Activated CD4-positive, CD25-positive, alpha-beta regulatory T cell treated with anti-CD3 and anti-CD28 coated beads, Interleukin-2, amount 50 U/mL, for 24 hours (primary cell): Measurements from ENCODE around the gene PDLIM1.
"Not testable (repeated sequence)": the region's sequence is repeated elsewhere in the genome, so short reads cannot be mapped to it uniquely, and the experiment has no call there.

Source experiments
- ATAC-seq, 2 donors: fragments of 150-1000 bp; cut with Tn5 transposase; one replicate each; pipeline ENCODE4 v1.10.0; 2021; ENCODE audit warnings: mild to moderate bottlenecking in 1 of 2, moderate library complexity in 1 of 2

PDLIM1 gene

DNA sequence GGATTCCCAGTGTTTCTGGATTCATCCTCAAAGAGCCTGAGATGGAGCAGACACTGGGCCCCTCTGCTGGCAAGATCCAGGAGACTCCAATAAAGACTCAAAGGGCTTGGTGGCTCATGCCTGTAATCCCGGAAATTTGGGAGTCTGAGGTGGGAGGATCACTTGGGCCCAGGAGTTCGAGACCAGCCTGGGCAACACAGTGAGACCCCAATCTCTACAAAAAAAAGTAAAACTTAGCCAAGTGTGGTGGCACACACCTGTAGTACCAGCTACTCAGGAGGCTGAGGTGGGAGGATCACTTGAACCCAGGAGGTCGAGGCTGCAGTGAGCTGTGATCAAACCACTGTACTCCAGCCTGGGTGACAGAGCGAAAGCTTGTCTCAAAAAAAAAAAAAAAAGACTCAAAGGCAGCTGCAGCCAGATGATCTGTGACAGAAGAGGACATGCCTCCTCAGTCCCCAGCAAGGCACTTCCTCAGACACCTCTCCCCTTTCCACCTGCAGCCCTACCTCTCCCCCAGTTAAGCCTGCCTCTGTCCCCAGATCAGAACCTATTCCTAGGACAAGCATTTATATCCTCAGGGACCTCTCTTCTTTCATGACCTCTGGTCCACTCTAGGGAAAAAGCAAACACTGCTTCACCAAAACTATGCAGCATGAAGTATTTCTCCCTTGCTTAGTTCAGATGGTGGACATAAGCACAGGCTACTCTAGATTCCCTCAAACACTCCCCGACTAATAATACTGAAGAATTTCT, 27.9 kb downstream of the PDLIM1 start:
- ATAC-seq, result no peak

DNA sequence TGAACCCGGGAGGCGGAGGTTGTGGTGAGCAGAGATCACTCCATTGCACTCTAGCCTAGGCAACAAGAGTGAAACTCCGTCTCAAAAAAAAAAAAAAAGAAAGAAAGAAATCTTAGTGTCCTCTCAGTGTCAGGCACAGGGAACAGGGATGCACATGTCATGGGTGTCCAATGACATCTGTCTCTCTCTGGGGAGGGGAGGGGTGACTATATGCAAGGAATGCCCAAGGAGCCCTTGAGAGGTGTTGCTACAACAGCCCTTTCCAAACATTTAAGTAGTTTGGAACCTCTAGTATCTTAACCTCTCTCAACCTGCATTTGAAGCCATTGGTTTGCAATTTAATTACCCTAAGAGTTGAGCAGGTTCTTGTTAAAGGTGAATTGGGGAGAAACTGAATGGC, 28.9 kb downstream of the PDLIM1 start:
- no peak for ATAC-seq

DNA sequence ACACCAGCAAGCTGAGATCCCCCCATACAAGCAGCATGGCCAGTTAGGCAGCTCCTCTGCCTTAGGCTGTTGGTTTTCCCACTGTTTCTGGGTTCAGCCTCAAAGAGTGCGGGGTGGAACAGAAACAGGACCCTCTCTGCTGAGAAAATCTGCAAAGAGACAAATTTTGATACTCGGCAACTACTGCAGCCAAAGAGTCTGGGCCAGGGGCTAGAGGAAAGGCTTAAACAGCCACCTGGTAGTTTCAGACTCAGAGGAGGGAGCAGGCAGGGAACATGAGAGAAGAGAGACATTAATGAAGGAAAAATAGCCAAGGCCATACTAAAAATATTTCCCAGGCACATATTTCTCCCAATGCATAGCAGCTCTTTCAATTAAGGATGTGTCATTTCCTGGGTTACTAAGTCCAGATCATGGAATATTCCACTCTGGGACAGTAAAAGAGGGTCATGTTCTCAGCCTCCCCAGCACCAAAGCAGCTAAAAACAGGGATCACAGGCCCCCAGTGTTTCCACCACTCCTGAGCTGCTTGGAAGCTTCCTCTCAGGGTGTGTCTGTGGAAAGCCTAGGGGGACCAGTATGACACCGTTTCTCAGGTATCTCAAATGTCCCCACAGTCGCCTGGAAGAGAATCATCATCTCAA, 29.8 kb downstream of the PDLIM1 start:
- ATAC-seq, result no peak

DNA sequence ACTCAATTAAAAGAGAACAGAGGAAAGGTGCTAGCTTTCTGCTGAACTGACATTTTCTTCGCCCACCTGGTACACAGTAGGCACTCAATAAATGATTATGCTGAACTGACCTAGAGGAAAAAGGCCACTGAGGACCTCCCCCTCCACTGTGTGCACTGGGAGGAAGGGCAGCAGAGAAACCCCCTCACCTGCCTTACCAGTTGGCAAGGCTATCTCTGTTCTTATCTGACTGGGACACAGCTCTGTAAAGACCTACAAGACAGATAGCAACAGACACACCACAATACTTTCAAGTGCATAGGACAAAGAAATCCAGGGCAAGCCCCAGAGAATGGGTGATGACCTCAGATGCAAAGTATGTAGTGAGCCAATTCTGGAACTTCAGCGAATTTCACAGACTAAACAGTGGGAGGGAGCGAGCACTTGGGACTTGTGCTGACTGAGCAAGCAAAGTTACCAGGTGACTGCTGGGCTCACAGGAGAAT, 30.4 kb downstream of the PDLIM1 start:
- ATAC-seq, result no peak

DNA sequence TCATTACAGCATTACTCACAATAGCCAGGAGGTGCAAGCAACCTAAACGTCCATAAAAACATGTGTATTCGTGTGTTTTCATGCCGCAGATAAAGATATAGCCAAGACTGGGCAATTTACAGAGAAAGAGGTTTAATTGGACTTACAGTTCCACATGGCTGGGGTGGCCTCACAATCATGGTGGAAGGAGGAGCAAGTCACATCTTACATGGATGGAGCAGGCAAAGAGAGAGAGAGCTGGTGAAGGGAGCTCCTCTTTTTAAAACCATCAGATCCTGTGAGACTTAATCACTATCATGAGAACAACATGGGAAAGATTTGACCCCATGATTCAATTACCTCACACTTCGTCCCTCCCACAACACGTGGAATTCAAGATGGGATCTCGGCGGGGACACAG, 33.0 kb downstream of the PDLIM1 start:
- ATAC-seq, result no peak

DNA sequence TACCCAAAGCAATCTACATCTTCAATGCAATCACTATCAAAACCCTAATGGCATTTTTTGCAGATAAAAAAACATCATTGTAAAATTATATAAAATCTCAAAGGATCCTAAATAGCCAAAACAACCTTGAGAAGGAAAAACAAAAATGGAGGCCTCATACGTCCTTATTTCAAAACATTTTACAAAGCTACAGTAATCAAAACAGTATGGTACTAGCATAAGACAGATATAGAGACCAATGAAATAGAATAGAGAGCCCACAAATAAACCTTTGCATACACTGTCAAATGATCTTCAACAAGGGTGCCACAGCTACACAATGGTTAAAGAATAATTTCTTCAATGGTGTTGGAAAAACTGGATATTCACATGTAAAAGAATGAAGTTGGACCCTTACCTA, 34.5 kb downstream of the PDLIM1 start:
- ATAC-seq, result no peak

DNA sequence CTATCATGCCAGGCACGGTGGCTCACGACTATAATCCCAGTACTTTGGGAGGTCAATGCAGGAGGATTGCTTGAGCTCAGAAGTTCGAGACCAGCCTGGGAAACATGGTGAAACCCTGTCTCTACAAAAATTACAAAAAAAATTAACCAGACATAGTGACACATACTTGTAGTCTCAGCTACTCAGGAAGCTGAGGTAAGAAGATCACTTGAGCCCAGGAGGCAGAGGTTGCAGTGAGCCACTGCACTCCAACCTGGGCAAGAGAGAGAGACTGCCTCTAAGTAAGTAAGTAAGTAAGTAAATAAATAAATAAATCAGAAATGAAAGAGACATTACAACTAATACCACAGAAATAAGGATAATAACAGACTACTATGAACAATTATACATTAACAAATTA, 36.2 kb downstream of the PDLIM1 start:
- ATAC-seq, result no peak

DNA sequence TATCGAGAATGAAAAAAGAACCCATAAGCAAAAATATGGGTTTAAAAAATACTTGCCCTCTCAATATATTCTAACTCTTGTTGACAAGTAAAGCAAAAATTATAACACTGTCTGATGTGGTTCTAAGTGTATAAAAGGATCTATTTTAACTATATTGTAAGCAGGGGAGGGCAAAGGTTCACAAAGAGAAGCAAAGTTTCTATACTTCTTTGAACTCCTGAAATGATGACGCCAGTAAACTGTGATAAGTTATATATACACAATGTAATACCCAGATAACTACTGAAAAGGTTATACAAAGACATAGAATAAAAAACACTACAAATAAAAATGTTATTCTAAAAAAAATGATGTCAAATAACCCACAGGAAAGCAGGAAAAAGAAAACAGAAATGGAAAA, 37.1 kb downstream of the PDLIM1 start:
- no peak for ATAC-seq

DNA sequence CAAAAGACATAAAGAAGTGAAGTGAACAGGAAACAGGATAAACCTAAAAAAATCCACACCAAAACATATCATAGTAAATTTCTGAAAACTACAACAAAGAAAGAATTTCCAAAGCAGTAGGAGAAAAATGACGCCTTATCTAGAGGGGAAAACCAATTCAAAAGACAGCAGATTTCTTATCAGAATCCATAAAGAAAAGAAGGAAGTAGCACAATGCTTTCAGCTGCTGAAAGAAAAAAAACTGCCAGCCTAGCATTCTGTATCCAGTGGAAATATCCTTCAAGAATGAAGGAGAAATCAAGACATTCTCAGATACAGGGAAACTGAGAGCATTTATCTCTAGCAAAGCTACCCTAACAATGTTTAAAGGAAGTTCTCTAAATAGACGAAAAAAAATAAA, 37.8 kb downstream of the PDLIM1 start:
- ATAC-seq, result no peak

DNA sequence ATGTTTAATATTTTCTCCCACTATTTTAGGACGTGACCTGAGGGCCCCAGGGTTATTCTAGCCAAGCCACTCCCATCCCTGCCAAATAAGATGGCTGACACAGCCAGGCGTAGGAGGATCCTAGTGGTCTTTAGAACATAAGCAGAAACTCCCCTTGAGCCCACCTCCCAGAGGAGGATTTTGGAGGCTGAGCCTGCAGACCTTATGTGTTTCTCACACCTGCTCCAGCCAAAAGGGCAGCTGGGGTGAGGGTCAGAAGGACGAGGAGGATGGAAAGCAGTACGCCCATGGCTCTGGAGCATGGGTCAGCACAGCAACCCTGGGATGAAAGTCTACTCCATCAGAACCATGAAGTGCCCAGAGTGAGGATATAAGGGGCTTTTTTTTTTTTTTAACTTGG, 39.9 kb downstream of the PDLIM1 start:
- ATAC-seq, result no peak

DNA sequence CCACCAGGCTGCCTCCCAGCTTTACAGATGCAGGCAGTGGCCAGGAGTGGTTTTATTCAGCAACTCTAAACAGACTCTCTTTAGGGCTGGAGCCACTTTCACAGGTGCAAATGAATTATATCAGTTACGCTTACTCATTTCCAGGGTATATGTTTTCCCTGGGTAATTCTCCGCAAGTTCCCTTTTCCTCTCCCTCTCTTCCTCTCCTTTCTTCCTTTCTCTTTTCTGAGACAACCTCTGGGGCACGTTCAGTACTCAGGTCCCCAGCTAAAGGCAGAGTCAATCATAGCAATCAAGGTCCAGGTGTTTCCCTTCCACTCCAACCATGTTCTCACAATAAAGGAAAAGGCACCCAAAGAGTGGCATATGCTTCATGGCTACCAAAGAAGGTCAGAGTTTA, 41.3 kb downstream of the PDLIM1 start:
- ATAC-seq, result no peak

DNA sequence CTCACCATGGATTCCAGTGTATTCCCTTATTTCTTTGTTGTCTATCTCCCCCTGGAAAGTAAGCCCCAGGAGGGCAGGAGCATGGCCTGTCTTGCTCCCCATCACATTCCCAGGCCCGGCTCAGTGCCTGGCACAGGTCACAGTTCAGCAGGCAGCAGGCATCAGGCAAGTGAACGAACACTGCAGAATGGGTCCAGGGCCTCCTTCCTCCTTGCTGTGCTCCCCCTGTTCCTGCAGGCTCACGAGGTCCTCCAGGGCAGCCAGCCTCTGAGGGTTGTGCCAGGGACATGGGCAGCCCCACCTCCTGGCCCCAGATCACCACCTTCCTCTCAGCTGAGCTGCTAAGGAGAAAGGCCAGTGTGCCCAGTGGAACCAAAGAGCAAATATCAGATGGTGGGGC, 41.8 kb downstream of the PDLIM1 start:
- ATAC-seq, result no peak

DNA sequence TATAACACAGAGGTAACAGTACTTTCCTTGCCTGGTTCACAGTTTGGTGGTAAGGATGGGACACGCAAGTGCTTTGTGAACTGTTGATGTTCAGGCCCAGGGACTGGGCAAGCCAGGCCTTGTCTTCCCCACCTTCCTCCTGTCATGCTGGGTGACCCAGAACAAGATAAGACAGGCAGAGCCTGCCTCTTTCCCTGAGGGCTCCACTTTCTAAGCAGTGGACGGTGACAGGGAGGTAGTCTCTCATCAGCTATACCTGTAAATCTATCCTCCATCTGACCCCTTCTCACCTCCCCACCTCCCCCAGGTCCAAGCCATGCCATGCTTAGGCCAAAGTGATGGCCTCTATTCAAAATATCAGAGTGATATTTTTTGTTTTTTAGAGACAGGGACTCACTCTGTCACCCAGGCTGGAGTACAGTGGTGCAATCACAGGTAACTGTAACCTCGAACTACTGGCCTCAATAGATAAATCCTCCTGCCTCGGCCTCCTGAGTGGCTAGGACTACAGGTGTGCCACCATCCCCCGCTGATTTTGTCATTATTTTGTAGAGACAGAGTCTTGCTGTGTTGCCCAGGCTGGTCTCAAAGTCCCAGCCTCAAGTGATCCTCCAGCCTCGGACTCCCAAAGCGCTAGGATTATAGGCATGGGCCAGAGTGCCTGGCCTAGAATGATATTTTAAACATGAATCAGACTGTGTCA, 42.8 kb downstream of the PDLIM1 start:
- ATAC-seq, result no peak

DNA sequence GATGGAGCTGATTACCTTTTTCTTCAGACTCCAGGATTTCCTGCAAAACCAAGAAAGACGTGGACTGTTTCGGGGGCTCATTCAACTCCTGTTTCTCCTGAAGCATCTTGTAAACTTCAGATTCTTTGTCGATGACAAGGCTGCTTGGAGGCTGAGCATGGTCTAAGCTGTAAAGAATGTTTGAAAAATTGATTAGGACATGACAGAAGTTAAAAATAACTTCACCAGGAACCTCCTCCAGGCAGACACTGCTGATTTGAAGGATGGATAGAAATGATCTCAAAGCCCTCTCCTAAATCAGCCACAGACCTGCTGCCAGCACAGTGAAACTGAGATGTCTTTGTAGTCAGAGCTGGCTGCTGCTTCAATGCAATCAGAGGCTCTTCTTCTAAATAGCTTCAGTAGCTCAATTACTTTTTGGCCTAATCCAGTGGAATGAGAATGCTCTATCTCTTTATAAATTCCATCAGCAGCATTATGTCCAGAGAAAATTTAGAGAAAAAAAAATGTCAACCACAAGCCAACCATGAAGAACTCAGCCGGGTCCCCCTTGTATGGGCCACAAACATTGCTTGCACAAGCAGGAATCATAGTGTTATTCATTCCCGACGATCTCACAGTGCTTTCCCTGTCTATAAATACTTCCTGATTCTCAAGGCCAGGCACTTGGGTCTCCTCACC, 43.5 kb downstream of the PDLIM1 start:
- no peak for ATAC-seq

DNA sequence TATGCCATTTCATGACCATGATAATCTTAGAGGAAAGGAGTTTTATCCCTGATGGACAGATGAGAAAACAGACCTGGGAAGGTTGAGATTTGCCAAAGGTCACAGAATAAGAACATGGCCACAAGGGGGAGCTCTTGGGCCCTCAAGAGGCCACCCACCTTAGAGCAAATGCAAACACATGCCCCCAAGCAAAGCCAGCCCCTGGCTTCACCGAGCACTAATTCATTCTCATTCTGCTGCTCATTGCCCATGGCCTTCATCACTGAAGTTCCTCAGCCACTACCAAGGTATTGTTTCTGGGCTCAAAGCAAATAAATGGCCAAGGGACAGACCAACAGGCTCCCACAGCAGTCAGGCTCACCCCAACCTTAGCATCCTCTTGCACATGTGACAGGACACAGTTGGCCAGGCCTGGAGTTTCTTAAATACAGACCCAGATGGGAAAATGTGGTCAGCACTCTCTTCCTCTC, 44.2 kb downstream of the PDLIM1 start:
- no peak for ATAC-seq

DNA sequence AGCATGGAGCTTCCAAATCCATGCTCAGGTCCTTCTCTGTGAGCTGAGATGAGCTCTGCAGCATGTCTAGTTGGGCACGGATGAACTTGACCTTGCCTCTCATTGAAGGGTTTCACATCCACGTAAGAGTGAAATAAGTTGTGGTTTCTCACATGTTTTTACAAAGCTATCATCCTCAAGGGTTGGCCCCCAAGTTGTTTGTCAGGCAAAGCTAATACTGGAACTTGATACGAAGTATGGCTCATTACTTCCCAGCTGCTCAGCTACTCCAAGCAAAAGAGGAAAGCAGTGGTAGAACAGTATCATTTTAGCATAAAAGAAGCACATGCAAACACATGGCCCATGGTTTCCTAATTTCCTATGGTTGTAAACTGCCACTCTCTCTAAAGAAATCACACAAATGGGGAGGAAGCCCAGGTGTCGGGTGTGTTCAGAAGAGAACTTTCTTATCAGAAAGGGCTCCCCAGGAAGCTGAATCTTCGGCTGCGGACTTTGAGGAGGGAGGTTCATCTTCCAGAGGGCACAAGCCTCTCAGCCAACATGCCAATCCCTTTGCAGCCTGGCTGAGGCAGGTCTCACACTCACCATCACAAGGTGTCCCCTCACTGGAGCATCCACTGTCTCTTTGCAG, 45.3 kb downstream of the PDLIM1 start:
- ATAC-seq, result no peak

DNA sequence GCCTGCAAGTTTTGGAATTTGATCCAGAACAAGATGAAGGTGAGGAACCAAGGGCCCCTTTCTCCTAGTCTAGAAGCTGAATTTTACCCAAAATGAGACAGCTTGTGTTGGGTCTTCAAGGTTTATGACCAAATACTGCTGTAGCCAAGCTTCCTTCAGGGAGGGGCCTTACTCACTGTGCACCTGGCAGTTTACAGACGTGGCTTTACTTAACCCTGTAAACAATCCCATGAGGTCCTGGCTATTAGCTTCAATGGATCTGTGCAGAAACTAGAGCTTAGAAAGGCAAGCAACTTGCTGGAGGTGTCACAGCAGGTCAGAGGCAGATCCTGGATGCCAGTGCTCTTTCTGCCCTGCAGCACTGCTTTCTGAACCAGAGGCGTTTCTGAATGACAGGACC, 46.7 kb downstream of the PDLIM1 start:
- no peak for ATAC-seq

DNA sequence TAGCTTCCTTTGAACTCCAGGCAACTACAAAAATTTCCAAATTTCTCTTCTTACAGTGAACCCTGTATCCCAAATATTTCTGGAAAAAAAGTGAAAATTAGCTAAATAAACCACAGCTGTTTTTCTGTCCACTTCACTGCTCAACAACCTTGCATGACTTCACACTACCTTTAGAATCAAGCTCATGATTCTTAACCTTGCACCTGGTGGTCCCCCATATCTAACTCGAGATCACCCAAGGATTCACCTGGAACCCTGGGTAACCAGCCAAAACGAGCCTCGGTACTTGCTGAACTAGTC, 47.5 kb downstream of the PDLIM1 start:
- no peak for ATAC-seq

DNA sequence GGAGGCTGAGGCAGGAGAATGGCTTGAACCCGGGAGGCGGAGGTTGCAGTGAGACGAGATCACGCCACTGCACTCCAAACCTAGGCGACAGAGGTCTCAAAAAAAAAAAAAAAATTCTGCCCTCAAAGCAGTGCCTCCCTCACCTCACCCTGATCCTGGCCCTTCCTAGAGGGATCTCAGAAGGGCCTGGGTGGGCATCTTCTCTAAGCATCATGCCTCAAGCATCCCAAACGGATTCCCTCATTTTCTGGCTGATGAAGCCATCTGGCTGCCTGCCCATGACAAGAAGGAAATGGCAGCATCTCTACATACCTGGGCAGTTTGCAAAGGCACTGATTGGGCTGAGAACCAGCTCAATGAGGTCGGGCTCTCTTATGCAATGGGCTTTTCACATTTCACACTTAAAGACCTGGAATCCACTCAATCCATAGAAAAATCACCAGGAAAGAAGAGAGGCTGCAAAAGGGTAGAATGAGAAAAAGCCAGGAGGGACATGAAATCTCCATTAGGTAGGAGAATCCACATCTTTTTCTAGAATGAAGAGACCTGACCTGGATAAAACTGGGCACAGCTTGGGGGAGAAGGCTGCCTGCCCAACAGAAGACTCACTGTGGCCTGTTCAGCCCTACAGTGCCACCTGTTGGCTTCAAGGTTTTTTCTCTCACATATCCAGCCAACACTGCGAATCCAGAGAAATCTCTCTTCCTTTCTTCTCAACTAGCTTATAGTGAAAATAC, 48.1 kb downstream of the PDLIM1 start:
- ATAC-seq, result peak; percentile 34 to 60

DNA sequence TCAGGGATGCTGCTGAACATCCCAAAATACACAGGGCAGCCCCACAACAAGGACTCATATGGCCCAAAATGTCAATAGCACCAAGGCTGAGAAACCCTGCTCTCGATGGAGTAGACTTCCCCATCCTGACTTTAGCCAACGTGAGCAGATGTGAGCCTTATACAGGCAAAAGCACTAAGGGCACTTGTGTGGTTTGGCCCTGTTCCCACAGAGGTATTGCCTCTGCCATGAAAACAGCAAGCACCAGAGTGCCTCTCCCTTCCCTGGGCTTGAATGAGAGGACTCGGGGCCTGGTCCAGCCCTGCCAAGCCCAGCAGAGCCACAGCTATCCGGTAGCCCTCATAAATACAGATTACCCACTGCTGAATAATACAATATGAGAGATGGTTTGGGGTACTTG, 49.3 kb downstream of the PDLIM1 start:
- ATAC-seq, result no peak

DNA sequence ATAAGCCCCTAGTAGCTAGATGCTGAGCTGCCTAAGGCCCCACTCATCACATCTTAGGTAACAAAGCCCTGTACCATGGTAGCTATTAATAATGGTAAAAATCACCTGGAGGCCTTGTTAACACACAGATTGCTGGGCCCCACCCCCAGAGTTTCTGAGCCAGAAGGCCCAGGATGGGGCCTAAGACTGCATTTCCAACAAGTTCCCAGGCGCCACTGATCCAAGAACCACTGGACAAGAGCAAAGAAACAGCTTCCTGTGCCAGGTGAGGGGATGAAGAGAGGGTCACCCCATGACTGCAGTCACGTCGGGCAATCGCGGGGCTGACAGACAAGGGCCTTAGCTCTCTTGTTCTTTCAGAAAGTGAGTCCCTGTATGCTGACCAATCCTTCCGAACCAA, 50.0 kb downstream of the PDLIM1 start:
- no peak for ATAC-seq

DNA sequence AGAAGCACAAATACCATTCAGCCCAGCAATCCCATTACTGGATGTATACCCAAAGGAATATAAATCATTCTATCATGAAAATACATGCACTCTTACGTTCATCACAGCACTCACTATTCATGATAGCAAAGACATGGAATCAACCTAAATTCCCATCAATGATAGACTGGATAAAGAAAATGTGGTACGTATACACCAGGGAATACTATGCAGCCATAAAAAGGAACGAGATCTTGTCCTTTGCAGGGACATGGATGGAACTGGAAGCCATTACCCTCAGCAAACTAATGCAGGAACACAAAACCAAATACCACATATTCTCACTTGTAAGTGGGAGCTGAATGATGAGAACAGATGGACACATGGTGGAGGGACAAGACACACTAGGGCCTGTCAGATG, 50.7 kb downstream of the PDLIM1 start:
- not testable (repeated sequence) for ATAC-seq
